ENCODE results near the gene GUCY1B1. TPM values are rescaled to one million over a fixed set of nuclear protein-coding genes. Genes with fewer than 3 reads are reported as not detected.
A peak's percentile ranks its signal among the peaks of the same experiment; 100 is the strongest.

Gene GUCY1B1
- total RNA-seq, 1 donor from 2014 or later: 18.1 TPM

GRCh38 chr4:155802190-155802959 lies 43.6 kb downstream of the GUCY1B1 start:
- Histone ChIP-seq H3K4me3 (no peak overlapping the region), H3K4me1 (no peaks in the 10 kb centered on the region), H3K9me3 (no peaks in the 10 kb centered on the region), H3K27me3 (ENCODE audit: low read depth) (no peaks in the 10 kb centered on the region), H3K27ac (no peak overlapping the region), H3K36me3 (peaks cover 11% of the 10 kb centered on the region)
- ATAC-seq (no peak), DNase-seq (no peak)
- TF ChIP-seq, protein P1, sequence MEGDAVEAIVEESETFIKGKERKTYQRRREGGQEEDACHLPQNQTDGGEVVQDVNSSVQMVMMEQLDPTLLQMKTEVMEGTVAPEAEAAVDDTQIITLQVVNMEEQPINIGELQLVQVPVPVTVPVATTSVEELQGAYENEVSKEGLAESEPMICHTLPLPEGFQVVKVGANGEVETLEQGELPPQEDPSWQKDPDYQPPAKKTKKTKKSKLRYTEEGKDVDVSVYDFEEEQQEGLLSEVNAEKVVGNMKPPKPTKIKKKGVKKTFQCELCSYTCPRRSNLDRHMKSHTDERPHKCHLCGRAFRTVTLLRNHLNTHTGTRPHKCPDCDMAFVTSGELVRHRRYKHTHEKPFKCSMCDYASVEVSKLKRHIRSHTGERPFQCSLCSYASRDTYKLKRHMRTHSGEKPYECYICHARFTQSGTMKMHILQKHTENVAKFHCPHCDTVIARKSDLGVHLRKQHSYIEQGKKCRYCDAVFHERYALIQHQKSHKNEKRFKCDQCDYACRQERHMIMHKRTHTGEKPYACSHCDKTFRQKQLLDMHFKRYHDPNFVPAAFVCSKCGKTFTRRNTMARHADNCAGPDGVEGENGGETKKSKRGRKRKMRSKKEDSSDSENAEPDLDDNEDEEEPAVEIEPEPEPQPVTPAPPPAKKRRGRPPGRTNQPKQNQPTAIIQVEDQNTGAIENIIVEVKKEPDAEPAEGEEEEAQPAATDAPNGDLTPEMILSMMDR (IDR thresholded peaks at IDR 0.05): no peak
- intact Hi-C loops (cut with DNase I): no loop called here

DNA sequence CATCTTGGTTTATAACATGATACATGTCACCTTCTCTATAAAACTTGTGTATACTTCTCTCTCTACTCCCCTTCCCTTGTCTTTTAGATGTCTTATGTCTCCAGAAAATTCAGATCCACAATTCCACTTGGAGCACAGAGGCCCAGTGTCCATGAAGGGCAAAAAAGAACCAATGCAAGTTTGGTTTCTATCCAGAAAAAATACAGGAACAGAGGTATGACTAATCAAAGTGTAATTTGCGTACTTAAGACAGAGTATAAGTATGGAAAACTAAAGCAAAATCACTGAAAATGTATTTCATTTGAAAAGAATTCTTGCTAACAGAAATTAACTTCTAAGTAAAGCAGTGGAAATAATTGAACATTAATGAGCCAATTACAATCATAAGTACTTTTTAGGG lies 46.2 kb downstream of the GUCY1B1 start:
- Histone ChIP-seq H3K4me1 (no peaks in the 10 kb centered on the region), H3K27me3 (ENCODE audit: low read depth) (no peaks in the 10 kb centered on the region), H3K9me3 (no peaks in the 10 kb centered on the region), H3K36me3 (peaks cover 11% of the 10 kb centered on the region), H3K4me3 (no peak overlapping the region), H3K27ac (no peak overlapping the region)
- TF ChIP-seq, protein P1 (IDR thresholded peaks at IDR 0.05): no peak
- intact Hi-C loops (cut with DNase I): no loop called here
- ATAC-seq (no peak), DNase-seq (no peak)

DNA sequence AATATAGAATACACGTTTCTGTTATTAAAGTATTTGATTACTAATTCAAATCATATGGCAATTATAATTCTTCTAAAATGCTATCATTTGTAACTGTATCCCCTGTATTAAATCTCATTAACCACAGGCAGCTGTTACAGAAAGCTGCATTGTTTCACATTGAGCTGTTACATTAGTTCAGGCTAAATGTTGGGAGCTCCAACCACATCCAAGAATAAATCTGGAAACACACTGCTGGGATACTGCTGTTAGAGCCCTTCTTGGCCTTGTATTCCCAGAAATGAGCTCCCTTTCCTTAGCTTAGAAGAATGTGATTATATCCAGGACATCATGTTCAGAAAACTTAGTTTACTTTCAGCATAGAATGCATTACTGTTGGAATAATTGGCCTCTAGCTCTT lies 48.2 kb downstream of the GUCY1B1 start:
- Histone ChIP-seq H3K4me1 (no peaks in the 10 kb centered on the region), H3K9me3 (no peaks in the 10 kb centered on the region), H3K4me3 (no peak overlapping the region), H3K27me3 (ENCODE audit: low read depth) (no peaks in the 10 kb centered on the region), H3K27ac (no peak overlapping the region), H3K36me3 (peaks cover 11% of the 10 kb centered on the region)
- intact Hi-C loops (cut with DNase I): no loop called here
- DNase-seq: no peak
- TF ChIP-seq, protein P1 (IDR thresholded peaks at IDR 0.05): no peak
- ATAC-seq: no peak

GRCh38 chr4:155809835-155810234 lies 51.0 kb downstream of the GUCY1B1 start:
- Histone ChIP-seq H3K27me3 (ENCODE audit: low read depth) (no peaks in the 10 kb centered on the region), H3K9me3 (no peaks in the 10 kb centered on the region), H3K27ac (no peak overlapping the region), H3K4me1 (no peaks in the 10 kb centered on the region), H3K36me3 (peaks cover 8% of the 10 kb centered on the region), H3K4me3 (no peak overlapping the region)
- intact Hi-C loops (cut with DNase I): loop anchor here (5.0 kb wide), 1 partner anchor 142 kb away; the partner anchor contains the start of gene CTSO
- DNase-seq (no peak), ATAC-seq (peak; percentile 86 to 90)
- TF ChIP-seq, protein P1 (IDR thresholded peaks at IDR 0.05): peak; percentile 72

DNA sequence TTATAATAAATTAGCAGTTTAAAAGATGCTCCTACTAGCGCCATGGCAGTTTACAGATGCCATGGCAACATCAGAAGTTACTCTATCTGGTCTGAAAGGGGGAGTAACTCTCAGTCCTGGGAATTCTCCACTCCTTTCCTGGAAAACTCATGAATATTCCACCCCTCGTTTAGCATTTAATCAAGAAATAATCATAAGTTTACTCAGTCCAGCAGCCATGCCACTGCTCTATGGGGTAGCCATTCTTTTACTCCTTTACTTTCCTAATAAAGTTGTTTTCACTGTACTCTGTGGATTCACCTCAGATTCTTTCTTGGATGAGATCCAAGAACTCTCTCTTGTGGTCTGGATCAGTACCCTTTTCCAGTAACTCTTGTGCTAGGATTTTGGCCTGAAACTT lies 52.3 kb downstream of the GUCY1B1 start:
- Histone ChIP-seq H3K4me3 (no peak overlapping the region), H3K27ac (no peak overlapping the region), H3K4me1 (no peaks in the 10 kb centered on the region), H3K36me3 (no peaks in the 10 kb centered on the region), H3K9me3 (no peaks in the 10 kb centered on the region), H3K27me3 (ENCODE audit: low read depth) (no peaks in the 10 kb centered on the region)
- ATAC-seq (no peak), DNase-seq (no peak)
- TF ChIP-seq, protein P1 (IDR thresholded peaks at IDR 0.05): no peak
- intact Hi-C loops (cut with DNase I): loop anchor here (5.0 kb wide), 1 partner anchor 141 kb away; the partner anchor contains the start of gene CTSO
